KMS-11 (cell line): ENCODE results near the gene UCHL3.
A peak's percentile ranks its signal among the peaks of the same experiment; 100 is the strongest.
"Not testable (repeated sequence)": the region's sequence is repeated elsewhere in the genome, so short reads cannot be mapped to it uniquely, and the experiment has no call there.

ENCODE experiments used
- H2AFZ ChIP-seq: fragments of 200-600 bp; sonication (generic); 2 replicates; pipeline ENCODE4 v1.6.1; 2016; ENCODE audit warnings: antibody characterized with exemption, mixed run types, low read depth
- H3K27ac ChIP-seq: fragments of 200-600 bp; sonication (generic); 2 replicates; pipeline ENCODE4 v1.6.1; 2016; ENCODE audit warnings: mild to moderate bottlenecking, mixed run types
- H3K27me3 ChIP-seq: fragments of 200-600 bp; sonication (generic); 2 replicates; pipeline ENCODE4 v1.6.1; 2017; ENCODE audit warnings: mild to moderate bottlenecking, low read depth, mixed run types, moderate library complexity; ENCODE audit not compliant: insufficient read depth
- H3K36me3 ChIP-seq: fragments of 200-600 bp; sonication (generic); 2 replicates; pipeline ENCODE4 v1.6.1; 2017; ENCODE audit warnings: mild to moderate bottlenecking, mixed run types; ENCODE audit not compliant: insufficient read depth
- H3K4me1 ChIP-seq: fragments of 200-600 bp; sonication (generic); 2 replicates; pipeline ENCODE4 v1.6.1; 2016; ENCODE audit warnings: mild to moderate bottlenecking, low read depth, mixed run types; ENCODE audit not compliant: poor library complexity, severe bottlenecking
- H3K4me2 ChIP-seq: fragments of 200-600 bp; sonication (generic); 2 replicates; pipeline ENCODE4 v1.7.0; 2016; ENCODE audit warnings: mild to moderate bottlenecking, mixed run types
- H3K4me3 ChIP-seq: fragments of 200-600 bp; sonication (generic); IDR thresholded peaks from 2 replicates; pipeline ENCODE4 v1.6.1; 2017; ENCODE audit warnings: low read depth, low read length, mixed read lengths; ENCODE audit not compliant: insufficient read depth
- H3K79me2 ChIP-seq: fragments of 200-600 bp; sonication (generic); 2 replicates; pipeline ENCODE4 v1.6.1; 2016; ENCODE audit warnings: low read depth, mixed run types; ENCODE audit not compliant: insufficient read depth
- H3K9ac ChIP-seq: fragments of 200-600 bp; sonication (generic); 2 replicates; pipeline ENCODE4 v1.6.1; 2016; ENCODE audit warnings: mild to moderate bottlenecking, mixed run types
- H4K20me1 ChIP-seq: fragments of 200-600 bp; sonication (generic); 2 replicates; pipeline ENCODE4 v1.6.1; 2016; ENCODE audit warnings: mild to moderate bottlenecking, mixed run types; ENCODE audit not compliant: insufficient read depth
- CTCF ChIP-seq: fragments of 200-600 bp; sonication (generic); conservative IDR thresholded peaks from 2 replicates; pipeline ENCODE4 v1.6.1; 2017; ENCODE audit warnings: low read depth, mild to moderate bottlenecking, antibody characterized with exemption, low read length, moderate library complexity, mixed read lengths

The UCHL3 gene

GRCh38 chr13:75544681-75545330, 4.8 kb upstream of the UCHL3 start:
- H3K27ac ChIP-seq = no peak overlapping the region
- no peak for TF ChIP-seq CTCF

GRCh38 chr13:75545386-75545785, 4.2 kb upstream of the UCHL3 start:
- H3K36me3 ChIP-seq, H3K4me2 ChIP-seq, H3K79me2 ChIP-seq, H3K9ac ChIP-seq, H4K20me1 ChIP-seq, H3K27me3 ChIP-seq, H3K4me3 ChIP-seq, H3K27ac ChIP-seq, H2AFZ ChIP-seq, H3K4me1 ChIP-seq: not testable (repeated sequence)

More at GRCh38 chr13:75544681-75545330, 4.8 kb upstream of the UCHL3 start:
- Histone ChIP-seq H4K20me1 (no peaks in the 10 kb centered on the region), H3K36me3 (no peaks in the 10 kb centered on the region), H2AFZ (no peak overlapping the region), H3K4me1 (no peaks in the 10 kb centered on the region), H3K79me2 (no peaks in the 10 kb centered on the region), H3K4me2 (no peak overlapping the region), H3K27me3 (no peaks in the 10 kb centered on the region), H3K9ac (no peak overlapping the region), H3K4me3 (no peak overlapping the region)

- no peaks in the 10 kb centered on the region for H3K27me3 ChIP-seq
- H3K4me2 ChIP-seq = no peak overlapping the region
- no peak overlapping the region for H3K9ac ChIP-seq
- peaks cover 15% of the 10 kb centered on the region for H3K4me1 ChIP-seq
- H4K20me1 ChIP-seq = no peaks in the 10 kb centered on the region
- no peak overlapping the region for H3K27ac ChIP-seq
- peaks cover 15% of the 10 kb centered on the region; the same call in 1 of the 2 replicates for H3K79me2 ChIP-seq
- no peaks in the 10 kb centered on the region for H3K36me3 ChIP-seq
- no peak overlapping the region for H2AFZ ChIP-seq
- H3K4me3 ChIP-seq = no peak overlapping the region
- TF ChIP-seq CTCF = no peak
Observed at GRCh38 chr13:75547917-75548316, 1.7 kb upstream of the UCHL3 start.

- peaks cover 19% of the 10 kb centered on the region; the same call in 1 of the 2 replicates for H3K79me2 ChIP-seq
Observed at GRCh38 chr13:75550159-75550567, 572 bp downstream of the UCHL3 start.

More at GRCh38 chr13:75550159-75550567, 572 bp downstream of the UCHL3 start:
- no peak overlapping the region for H3K4me3 ChIP-seq
- H3K4me2 ChIP-seq = peak overlapping the region; percentile 81
- no peaks in the 10 kb centered on the region for H3K36me3 ChIP-seq
- TF ChIP-seq CTCF = no peak
- H2AFZ ChIP-seq = peak overlapping the region; percentile 81; the same call in 1 of the 2 replicates
- no peaks in the 10 kb centered on the region for H4K20me1 ChIP-seq
- H3K27ac ChIP-seq = peak overlapping the region; percentile 61
- H3K9ac ChIP-seq = peak overlapping the region; percentile 84
- H3K27me3 ChIP-seq = no peaks in the 10 kb centered on the region
- peaks cover 15% of the 10 kb centered on the region for H3K4me1 ChIP-seq
